Activated T-helper 2 cell treated with anti-CD3 and anti-CD28 coated beads, Interferon-gamma antibody, Interleukin-2, Interleukin-4, amounts not matched to agents 10 μg/mL and 5 μg/mL and 100 μg/mL, durations not matched to agents 14 hours and 24 hours and 36 hours (primary cell): Measurements from ENCODE around the gene KRTAP4-8. TPM values are rescaled to one million over a fixed set of nuclear protein-coding genes. Genes with fewer than 3 reads are reported as not detected.
"Not testable (repeated sequence)": the region's sequence is repeated elsewhere in the genome, so short reads cannot be mapped to it uniquely, and the experiment has no call there.

Source experiments
- DNase-seq: peaks from one replicate; pipeline ENCODE4 v3.0.0; 2021; ENCODE audit warnings: low spot score
- H3K27ac Mint-ChIP-seq: one replicate; pipeline ENCODE4 v1.8.0; 2021; ENCODE audit warnings: mixed read lengths
- H3K27me3 Mint-ChIP-seq: one replicate; pipeline ENCODE4 v1.8.0; 2021; ENCODE audit warnings: low read depth, mixed read lengths
- H3K36me3 Mint-ChIP-seq: one replicate; pipeline ENCODE4 v1.8.0; 2021; ENCODE audit warnings: low read depth, mixed read lengths
- H3K4me1 Mint-ChIP-seq: one replicate; pipeline ENCODE4 v1.8.0; 2021; ENCODE audit warnings: low read depth, mixed read lengths
- H3K4me3 Mint-ChIP-seq: one replicate; pipeline ENCODE4 v1.8.0; 2021; ENCODE audit warnings: low read depth, mild to moderate bottlenecking, moderate library complexity, mixed read lengths
- H3K9me3 Mint-ChIP-seq: one replicate; pipeline ENCODE4 v1.8.0; 2021; ENCODE audit warnings: mixed read lengths
- intact Hi-C: fragments of 100-400 bp; cut with micrococcal nuclease; formaldehyde crosslinking; loops from one replicate; pipeline ENCODE4 v1.15.1; 2023
- total RNA-seq: library from RNA; stranded (reverse); gene quantifications from 2 replicates; pipeline ENCODE4 v1.2.3, GENCODE V29; 2022

KRTAP4-8 gene
- total RNA-seq, 1 donor from 2014 or later, result not detected

GRCh38 chr17:41069031-41069430, 28.9 kb downstream of the KRTAP4-8 start:
- no peak for DNase-seq
- Mint-ChIP-seq H3K4me3 (no peak overlapping the region), H3K27me3 (peaks cover 2% of the 10 kb centered on the region), H3K27ac (no peak overlapping the region), H3K9me3 (no peaks in the 10 kb centered on the region), H3K36me3 (no peaks in the 10 kb centered on the region), H3K4me1 (no peaks in the 10 kb centered on the region)
- intact Hi-C loops, result no loop called here

GRCh38 chr17:41067281-41067680, 30.7 kb downstream of the KRTAP4-8 start:
- H3K27me3 Mint-ChIP-seq, result peaks cover 9% of the 10 kb centered on the region
- intact Hi-C loops, result no loop called here
- no peak overlapping the region for H3K4me3 Mint-ChIP-seq
- no peaks in the 10 kb centered on the region for H3K4me1 Mint-ChIP-seq
- DNase-seq, result no peak
- H3K9me3 Mint-ChIP-seq, result no peaks in the 10 kb centered on the region
- H3K27ac Mint-ChIP-seq, result no peak overlapping the region
- no peaks in the 10 kb centered on the region for H3K36me3 Mint-ChIP-seq

GRCh38 chr17:41065829-41066624, 31.9 kb downstream of the KRTAP4-8 start, which contains the start of gene KRTAP2-4:
Gene KRTAP2-4, minus strand, starts transcription at chr17:41065879. Its CDS starts 34 bp downstream, at chr17:41065845.
- Mint-ChIP-seq H3K36me3 (no peaks in the 10 kb centered on the region), H3K27ac (no peak within 1 kb of the TSS), H3K4me1 (no peaks in the 10 kb centered on the region), H3K4me3 (no peak within 1 kb of the TSS), H3K27me3 (peaks cover 16% of the 10 kb centered on the region), H3K9me3 (no peaks in the 10 kb centered on the region)
- intact Hi-C loops, result no loop called here
- DNase-seq, result no peak

GRCh38 chr17:41065016-41065689, 32.8 kb downstream of the KRTAP4-8 start:
- H3K9me3 Mint-ChIP-seq, H3K4me1 Mint-ChIP-seq, H3K27ac Mint-ChIP-seq: not testable (repeated sequence)

GRCh38 chr17:41064301-41064700, 33.6 kb downstream of the KRTAP4-8 start:
- Mint-ChIP-seq H3K27me3 (peaks cover 27% of the 10 kb centered on the region), H3K9me3 (no peaks in the 10 kb centered on the region), H3K27ac (no peak overlapping the region), H3K36me3 (no peaks in the 10 kb centered on the region), H3K4me3 (no peak overlapping the region), H3K4me1 (no peaks in the 10 kb centered on the region)
- DNase-seq, result no peak
- intact Hi-C loops, result no loop called here

More at GRCh38 chr17:41065016-41065689, 32.8 kb downstream of the KRTAP4-8 start:
- H3K36me3 Mint-ChIP-seq, DNase-seq, intact Hi-C loops, H3K4me3 Mint-ChIP-seq: not testable (repeated sequence)
- H3K27me3 Mint-ChIP-seq, result peaks cover 23% of the 10 kb centered on the region

- H3K4me1 Mint-ChIP-seq, result no peaks in the 10 kb centered on the region
- no peaks in the 10 kb centered on the region for H3K9me3 Mint-ChIP-seq
- H3K36me3 Mint-ChIP-seq, result no peaks in the 10 kb centered on the region
- H3K27ac Mint-ChIP-seq, result no peak overlapping the region
- peaks cover 34% of the 10 kb centered on the region for H3K27me3 Mint-ChIP-seq
- intact Hi-C loops, result no loop called here
- no peak overlapping the region for H3K4me3 Mint-ChIP-seq
- DNase-seq, result no peak
These were observed 34.5 kb downstream of the KRTAP4-8 start for GRCh38 chr17:41063449-41063848.

GRCh38 chr17:41061964-41062363, 36.0 kb downstream of the KRTAP4-8 start:
- Mint-ChIP-seq H3K27ac (no peak overlapping the region), H3K4me1 (no peaks in the 10 kb centered on the region), H3K9me3 (peaks cover 5% of the 10 kb centered on the region), H3K27me3 (peaks cover 35% of the 10 kb centered on the region), H3K36me3 (no peaks in the 10 kb centered on the region), H3K4me3 (no peak overlapping the region)
- intact Hi-C loops, result no loop called here
- no peak for DNase-seq

GRCh38 chr17:41060052-41060604, 37.8 kb downstream of the KRTAP4-8 start, which contains the start of gene KRTAP2-3:
Gene KRTAP2-3, minus strand, starts transcription at chr17:41060114. Its CDS starts 64 bp downstream, at chr17:41060050.
- H3K27ac Mint-ChIP-seq, result no peak within 1 kb of the TSS
- intact Hi-C loops, result no loop called here
- no peak within 1 kb of the TSS for H3K4me3 Mint-ChIP-seq
- H3K36me3 Mint-ChIP-seq, result no peaks in the 10 kb centered on the region
- H3K4me1 Mint-ChIP-seq, result no peaks in the 10 kb centered on the region
- H3K27me3 Mint-ChIP-seq, result peaks cover 35% of the 10 kb centered on the region
- peaks cover 5% of the 10 kb centered on the region for H3K9me3 Mint-ChIP-seq
- no peak for DNase-seq

GRCh38 chr17:41059276-41060051, 38.5 kb downstream of the KRTAP4-8 start:
- DNase-seq, H3K9me3 Mint-ChIP-seq, H3K4me3 Mint-ChIP-seq, H3K27ac Mint-ChIP-seq, H3K4me1 Mint-ChIP-seq, intact Hi-C loops, H3K36me3 Mint-ChIP-seq: not testable (repeated sequence)
- peaks cover 35% of the 10 kb centered on the region for H3K27me3 Mint-ChIP-seq

- Mint-ChIP-seq H3K4me1 (no peaks in the 10 kb centered on the region), H3K36me3 (no peaks in the 10 kb centered on the region), H3K4me3 (no peak overlapping the region), H3K9me3 (peaks cover 5% of the 10 kb centered on the region), H3K27me3 (peaks cover 34% of the 10 kb centered on the region), H3K27ac (no peak overlapping the region)
- no peak for DNase-seq
- intact Hi-C loops, result no loop called here
These were observed 39.2 kb downstream of the KRTAP4-8 start for GRCh38 chr17:41058741-41059140.

- H3K9me3 Mint-ChIP-seq, result peaks cover 5% of the 10 kb centered on the region
- H3K4me1 Mint-ChIP-seq, result no peaks in the 10 kb centered on the region
- peaks cover 32% of the 10 kb centered on the region for H3K27me3 Mint-ChIP-seq
- DNase-seq, result no peak
- intact Hi-C loops, result no loop called here
- H3K4me3 Mint-ChIP-seq, result no peak overlapping the region
- H3K27ac Mint-ChIP-seq, result no peak overlapping the region
- no peaks in the 10 kb centered on the region for H3K36me3 Mint-ChIP-seq
These were observed 40.4 kb downstream of the KRTAP4-8 start for GRCh38 chr17:41057547-41057946.

- H3K27me3 Mint-ChIP-seq, result peaks cover 22% of the 10 kb centered on the region
- H3K4me3 Mint-ChIP-seq, H3K9me3 Mint-ChIP-seq, intact Hi-C loops, H3K27ac Mint-ChIP-seq, H3K4me1 Mint-ChIP-seq, H3K36me3 Mint-ChIP-seq, DNase-seq: not testable (repeated sequence)
These were observed 42.8 kb downstream of the KRTAP4-8 start, which contains the start of gene KRTAP2-2 for GRCh38 chr17:41055130-41055529. Gene KRTAP2-2, minus strand, starts transcription at chr17:41055230. Its CDS starts 19 bp downstream, at chr17:41055211.
